Fibroblast of lung (primary cell): ENCODE results near the gene DUSP5.

Experiments
- EZH2 ChIP-seq: IDR thresholded peaks from 2 replicates; pipeline ENCODE4 v1.5.1; 2012; ENCODE audit warnings: low read length, control low read depth, mild to moderate bottlenecking; ENCODE audit errors: missing control alignments
- TF ChIP-seq, protein P1 (sequence below), 2 donors: IDR thresholded peaks in 1 of 2; conservative IDR thresholded peaks in 1 of 2; 1 replicate in 1 of 2; 2 replicates in 1 of 2; pipeline ENCODE4 v1.5.1; 2011 to 2012; ENCODE audit warnings: low read length in 2 of 2, control low read depth in 1 of 2, inconsistent platforms in 1 of 2, low read depth in 1 of 2, mild to moderate bottlenecking in 1 of 2

DNA sequence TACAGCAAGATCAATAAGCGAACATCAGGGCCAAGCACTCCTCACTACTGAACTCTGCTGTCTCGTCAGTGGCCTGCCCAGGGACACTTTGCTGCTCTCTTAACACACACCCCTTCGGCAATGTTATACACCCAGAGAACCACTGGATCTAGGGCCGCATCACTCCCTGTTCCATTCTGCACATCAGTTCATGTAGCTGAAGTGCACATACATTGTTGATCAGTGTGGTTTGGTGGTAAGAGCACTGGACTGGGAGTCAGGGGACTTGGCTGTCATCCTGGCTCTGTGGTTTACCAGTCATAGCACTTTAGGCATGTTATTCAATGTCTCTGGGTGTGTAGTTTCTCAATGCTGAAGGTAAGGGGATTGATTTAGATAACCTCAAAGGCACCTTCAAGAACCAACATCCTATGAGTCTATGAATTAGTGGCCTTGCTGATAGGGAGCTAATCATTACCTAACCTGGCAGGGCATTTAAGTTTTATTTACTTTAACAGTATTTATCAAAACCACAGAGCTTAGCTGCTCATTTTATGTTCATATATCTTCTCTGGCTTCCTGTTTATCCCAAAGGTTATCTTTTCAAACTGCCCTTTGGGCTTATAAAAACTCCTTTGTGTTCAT lies 24.8 kb downstream of the DUSP5 start:
- TF ChIP-seq, protein P1, sequence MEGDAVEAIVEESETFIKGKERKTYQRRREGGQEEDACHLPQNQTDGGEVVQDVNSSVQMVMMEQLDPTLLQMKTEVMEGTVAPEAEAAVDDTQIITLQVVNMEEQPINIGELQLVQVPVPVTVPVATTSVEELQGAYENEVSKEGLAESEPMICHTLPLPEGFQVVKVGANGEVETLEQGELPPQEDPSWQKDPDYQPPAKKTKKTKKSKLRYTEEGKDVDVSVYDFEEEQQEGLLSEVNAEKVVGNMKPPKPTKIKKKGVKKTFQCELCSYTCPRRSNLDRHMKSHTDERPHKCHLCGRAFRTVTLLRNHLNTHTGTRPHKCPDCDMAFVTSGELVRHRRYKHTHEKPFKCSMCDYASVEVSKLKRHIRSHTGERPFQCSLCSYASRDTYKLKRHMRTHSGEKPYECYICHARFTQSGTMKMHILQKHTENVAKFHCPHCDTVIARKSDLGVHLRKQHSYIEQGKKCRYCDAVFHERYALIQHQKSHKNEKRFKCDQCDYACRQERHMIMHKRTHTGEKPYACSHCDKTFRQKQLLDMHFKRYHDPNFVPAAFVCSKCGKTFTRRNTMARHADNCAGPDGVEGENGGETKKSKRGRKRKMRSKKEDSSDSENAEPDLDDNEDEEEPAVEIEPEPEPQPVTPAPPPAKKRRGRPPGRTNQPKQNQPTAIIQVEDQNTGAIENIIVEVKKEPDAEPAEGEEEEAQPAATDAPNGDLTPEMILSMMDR (conservative IDR thresholded peaks at IDR 0.05 in 1 of 2, IDR thresholded peaks at IDR 0.05 in 1 of 2; ENCODE audit: low read depth in 1 of 2, low read length in 2 of 2): no peak
- no peak for TF ChIP-seq EZH2
